GM18520 (cell line): ENCODE data around the gene CSNK2A3.
"Not testable (repeated sequence)": the region's sequence is repeated elsewhere in the genome, so short reads cannot be mapped to it uniquely, and the experiment has no call there.

Experiments
- ATAC-seq: cut with Tn5 transposase; IDR thresholded peaks from one replicate; pipeline ENCODE4 v1.9.1; 2021; ENCODE audit not compliant: unreplicated experiment

The CSNK2A3 gene

GRCh38 chr11:11352878-11353277, at the start of gene CSNK2A3:
Gene CSNK2A3, minus strand, starts transcription at chr11:11353250. Its CDS starts 131 bp downstream, at chr11:11353119.
- ATAC-seq, result not testable (repeated sequence)

- ATAC-seq, result no peak
Observed at GRCh38 chr11:11401960-11402535, 49.0 kb upstream of the CSNK2A3 start.

- ATAC-seq, result no peak
Observed at GRCh38 chr11:11400635-11401232, 47.7 kb upstream of the CSNK2A3 start.

- ATAC-seq, result no peak
Observed at GRCh38 chr11:11400121-11400520, 47.1 kb upstream of the CSNK2A3 start.

GRCh38 chr11:11397781-11398180, 44.7 kb upstream of the CSNK2A3 start:
- ATAC-seq, result no peak

- ATAC-seq, result no peak
Observed at GRCh38 chr11:11397036-11397415, 44.0 kb upstream of the CSNK2A3 start.

- ATAC-seq, result no peak
Observed at GRCh38 chr11:11396301-11397035, 43.4 kb upstream of the CSNK2A3 start.

GRCh38 chr11:11395126-11395525, 42.1 kb upstream of the CSNK2A3 start:
- no peak for ATAC-seq

GRCh38 chr11:11394241-11394640, 41.2 kb upstream of the CSNK2A3 start:
- no peak for ATAC-seq

GRCh38 chr11:11391796-11392463, 38.9 kb upstream of the CSNK2A3 start:
- ATAC-seq, result no peak

- ATAC-seq, result no peak
Observed at GRCh38 chr11:11391169-11391568, 38.1 kb upstream of the CSNK2A3 start.

GRCh38 chr11:11390068-11390771, 37.2 kb upstream of the CSNK2A3 start:
- no peak for ATAC-seq

GRCh38 chr11:11389238-11389637, 36.2 kb upstream of the CSNK2A3 start:
- no peak for ATAC-seq

- ATAC-seq, result no peak
Observed at GRCh38 chr11:11387622-11388305, 34.7 kb upstream of the CSNK2A3 start.

- no peak for ATAC-seq
Observed at GRCh38 chr11:11387207-11387606, 34.2 kb upstream of the CSNK2A3 start.

- no peak for ATAC-seq
Observed at GRCh38 chr11:11384829-11385228, 31.8 kb upstream of the CSNK2A3 start.

- ATAC-seq, result no peak
Observed at GRCh38 chr11:11383995-11384394, 30.9 kb upstream of the CSNK2A3 start.

GRCh38 chr11:11382858-11383532, 29.9 kb upstream of the CSNK2A3 start:
- no peak for ATAC-seq

GRCh38 chr11:11381471-11382105, 28.5 kb upstream of the CSNK2A3 start:
- no peak for ATAC-seq

- ATAC-seq, result no peak
Observed at GRCh38 chr11:11380883-11381282, 27.8 kb upstream of the CSNK2A3 start.
